ENCODE measurements around the gene RFX4.
"Not testable (repeated sequence)": the region's sequence is repeated elsewhere in the genome, so short reads cannot be mapped to it uniquely, and the experiment has no call there.

Gene RFX4

DNA sequence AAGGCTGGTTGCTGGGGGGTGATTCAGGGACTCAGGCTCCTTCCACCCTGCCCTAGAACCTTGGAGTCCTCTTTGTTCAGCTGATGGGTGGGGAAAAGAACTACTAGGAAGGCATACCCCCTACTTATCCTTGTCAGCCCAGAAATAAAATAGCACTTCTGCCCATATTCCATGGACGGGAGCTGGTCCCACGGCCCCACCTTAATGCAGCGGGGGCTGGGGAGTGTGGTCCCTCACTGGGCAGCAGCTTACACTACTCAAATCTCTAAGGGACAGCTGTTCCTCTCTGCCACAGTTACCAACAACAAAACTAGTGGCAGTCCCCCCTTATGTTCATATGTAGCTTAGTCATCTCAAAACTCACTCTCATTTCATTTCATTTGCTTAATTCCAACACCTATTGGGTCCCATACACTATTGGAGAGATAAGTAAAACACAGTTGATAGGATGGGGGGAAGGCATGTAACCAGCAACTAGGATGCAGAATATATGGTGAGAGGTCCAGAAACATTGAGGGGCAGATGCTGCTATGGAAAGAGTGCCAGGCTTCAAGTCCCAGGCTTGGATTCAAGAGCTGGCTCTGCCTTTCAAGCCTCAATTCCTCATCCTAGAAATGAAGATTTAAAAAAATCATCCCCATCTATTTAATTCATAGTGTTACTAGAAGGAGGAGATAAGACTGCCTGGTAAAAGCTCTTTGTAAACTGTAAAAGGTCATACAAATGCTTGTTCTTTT is 107.9 kb downstream of the RFX4 start:
- no peak for DNase-seq (ENCODE audit: low read depth in 3 of 3)

DNA sequence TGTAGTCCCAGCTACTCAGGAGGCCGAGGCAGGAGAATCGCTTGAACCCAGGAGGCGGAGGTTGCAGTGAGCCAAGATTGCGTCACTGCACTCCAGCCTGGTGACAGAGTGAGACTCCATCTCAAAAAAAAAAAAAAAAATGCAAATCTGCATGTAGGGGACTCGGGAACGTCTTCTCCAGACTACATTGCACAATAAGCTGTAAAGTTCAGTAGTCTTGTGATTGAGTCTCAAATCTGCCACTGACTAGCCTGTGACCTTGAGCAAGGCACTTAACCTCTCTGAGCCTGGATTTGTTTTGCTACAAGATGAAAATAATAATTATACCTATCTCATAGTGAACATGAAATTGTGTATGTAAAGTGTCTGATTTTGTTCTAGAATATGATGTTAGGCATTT is 109.2 kb downstream of the RFX4 start:
- DNase-seq (ENCODE audit: low read depth in 3 of 3) = not testable (repeated sequence)

DNA sequence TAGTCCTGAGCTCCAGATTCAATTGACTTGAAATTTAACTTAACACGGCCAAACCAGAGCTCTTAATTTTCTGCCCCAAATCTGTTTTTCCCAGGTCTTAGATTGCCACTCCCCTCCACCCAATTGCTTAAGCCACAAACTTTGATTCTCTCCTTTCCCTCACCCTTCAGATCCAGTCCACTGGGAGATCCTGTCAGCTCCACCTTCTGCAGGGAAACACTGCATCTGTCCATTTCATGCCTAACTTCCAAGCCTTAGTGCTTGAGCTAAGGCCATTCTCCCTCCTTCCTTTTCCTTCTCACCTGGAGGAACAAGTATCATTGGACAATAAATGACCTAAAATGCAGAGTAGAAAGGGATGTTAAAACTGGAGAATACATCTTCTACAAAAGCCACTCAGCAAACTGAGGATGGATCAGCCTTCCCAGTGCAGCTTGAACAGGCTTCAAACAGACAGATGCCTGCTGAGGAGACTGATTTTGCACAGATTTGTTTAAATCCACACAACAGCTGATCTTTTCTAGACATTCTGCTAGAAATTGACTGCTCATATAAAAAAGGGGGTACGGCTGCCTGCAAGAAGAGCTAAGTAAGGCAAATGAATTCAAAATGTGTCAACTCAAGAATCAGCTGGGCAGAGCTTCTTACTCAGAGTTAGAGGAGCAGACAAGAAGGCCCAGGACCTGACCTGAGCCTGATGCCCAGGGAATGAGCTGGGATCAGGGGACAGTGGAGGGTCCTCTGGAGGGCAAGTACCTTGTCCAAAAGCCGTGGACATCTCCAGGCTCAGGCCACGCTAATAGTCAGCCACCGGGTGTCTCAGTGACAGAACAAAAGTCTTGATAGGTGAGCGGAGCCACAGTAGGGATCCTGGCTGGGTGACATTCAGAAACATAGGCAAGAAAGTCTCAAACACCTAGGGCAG is 110.4 kb downstream of the RFX4 start:
- DNase-seq (ENCODE audit: low read depth in 3 of 3) = no peak

DNA sequence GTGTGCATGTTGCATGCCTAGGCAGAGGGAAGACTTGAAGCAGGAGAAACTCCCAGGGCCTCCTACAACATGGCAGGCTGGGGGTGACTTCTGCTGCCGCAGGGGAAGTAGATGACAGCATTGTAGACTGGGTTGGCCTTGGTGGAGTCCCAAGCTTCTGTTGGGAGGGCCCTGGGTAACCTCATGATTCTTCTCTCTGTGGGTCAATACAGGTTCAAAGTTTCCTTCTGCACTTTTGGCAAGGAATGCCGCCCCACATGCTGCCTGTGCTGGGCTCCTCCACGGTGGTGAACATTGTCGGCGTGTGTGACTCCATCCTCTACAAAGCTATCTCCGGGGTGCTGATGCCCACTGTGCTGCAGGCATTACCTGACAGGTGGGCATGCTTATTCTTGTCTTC is 113.3 kb downstream of the RFX4 start:
- no peak for DNase-seq (ENCODE audit: low read depth in 3 of 3)

DNA sequence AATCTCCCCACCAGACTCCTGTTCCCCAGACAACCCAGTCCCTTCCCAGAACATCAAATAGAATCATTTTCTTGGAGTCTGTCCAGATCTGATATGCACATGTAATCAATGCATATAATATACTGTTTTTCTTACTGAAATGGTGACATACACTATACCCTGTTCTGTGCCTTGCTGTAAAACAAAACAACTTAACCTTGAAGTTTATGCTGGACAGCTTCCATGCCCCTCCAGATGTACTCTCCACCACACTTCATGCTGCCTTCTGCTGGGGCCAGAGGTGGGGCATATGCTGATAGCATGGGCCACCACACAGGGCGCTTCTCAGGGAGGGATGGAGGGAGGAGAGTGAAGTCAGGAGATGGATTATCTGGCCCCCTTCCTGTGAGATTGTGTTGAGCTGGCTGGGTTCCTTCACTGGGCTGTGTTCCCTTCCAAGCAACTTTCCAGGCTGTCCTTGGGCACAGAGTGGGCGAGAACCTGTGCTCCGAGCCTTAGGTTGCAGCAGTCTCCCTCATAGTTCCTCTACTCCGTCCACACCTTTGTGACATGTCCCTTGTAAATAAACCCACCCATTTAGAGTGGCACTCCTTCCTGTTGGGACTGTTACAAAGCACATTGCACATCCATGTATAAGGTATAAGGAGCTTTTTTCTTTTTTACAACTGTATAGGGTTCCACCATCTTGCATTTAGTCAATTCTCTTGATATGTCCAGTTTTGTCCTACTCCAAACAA is 114.0 kb downstream of the RFX4 start:
- DNase-seq (ENCODE audit: low read depth in 3 of 3) = no peak

DNA sequence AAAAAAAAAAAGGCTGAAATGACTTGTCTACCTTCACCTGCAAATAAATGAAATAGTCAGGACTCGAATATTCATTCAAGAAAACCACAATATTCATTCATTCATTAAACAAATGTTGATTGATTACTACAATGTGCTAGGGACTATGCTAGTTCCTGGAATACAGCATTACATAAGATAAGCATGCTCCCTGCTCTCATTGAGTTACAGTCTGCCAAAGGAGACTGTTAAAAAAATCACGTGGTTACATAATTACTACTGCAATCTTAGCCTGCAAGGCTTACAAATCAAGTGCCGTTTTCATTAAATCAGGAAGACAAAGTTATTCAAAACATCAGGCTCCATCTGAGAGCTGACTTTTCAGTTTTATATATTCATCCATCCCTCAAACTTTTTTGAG is 121.3 kb downstream of the RFX4 start:
- DNase-seq (ENCODE audit: low read depth in 3 of 3) = no peak

DNA sequence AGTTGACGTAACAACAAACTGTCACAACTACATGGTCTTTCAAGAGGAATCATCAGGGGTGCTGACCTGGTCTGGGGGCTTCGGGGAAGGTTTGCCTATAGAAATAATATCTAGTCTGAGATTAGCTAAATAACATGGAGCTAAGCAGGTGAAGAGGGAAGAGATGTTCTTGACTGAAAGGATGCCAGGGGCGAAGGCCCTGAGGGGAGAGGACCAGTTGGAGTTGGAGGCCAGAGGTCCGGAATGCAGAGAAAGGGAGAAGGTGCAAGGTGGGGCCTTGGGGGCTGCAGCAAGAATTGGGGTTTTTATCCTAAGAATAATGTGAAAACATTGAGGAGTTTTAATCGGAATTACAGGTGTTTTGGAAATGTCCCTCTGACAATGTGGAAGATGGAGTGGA is 123.2 kb downstream of the RFX4 start:
- DNase-seq (ENCODE audit: low read depth in 3 of 3) = no peak

DNA sequence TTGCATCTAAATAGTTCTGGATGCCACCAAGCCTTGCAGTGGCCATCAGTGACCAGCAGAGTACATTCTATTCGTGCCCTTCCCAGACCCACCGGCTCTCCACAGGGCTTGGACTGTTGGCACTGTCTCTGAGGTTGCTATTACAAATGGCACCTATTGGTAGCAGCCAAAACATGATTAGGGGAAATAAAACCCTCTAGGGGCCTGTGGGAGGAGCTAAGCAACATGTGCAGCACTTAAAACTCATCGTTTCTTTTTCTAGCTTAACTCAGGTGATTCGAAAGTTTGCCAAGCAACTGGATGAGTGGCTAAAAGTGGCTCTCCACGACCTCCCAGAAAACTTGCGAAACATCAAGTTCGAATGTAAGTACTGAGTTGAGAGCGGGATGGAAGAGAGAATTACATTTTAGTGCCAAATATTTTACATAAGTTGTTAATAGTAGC is 126.3 kb downstream of the RFX4 start:
- DNase-seq (ENCODE audit: low read depth in 3 of 3) = no peak

DNA sequence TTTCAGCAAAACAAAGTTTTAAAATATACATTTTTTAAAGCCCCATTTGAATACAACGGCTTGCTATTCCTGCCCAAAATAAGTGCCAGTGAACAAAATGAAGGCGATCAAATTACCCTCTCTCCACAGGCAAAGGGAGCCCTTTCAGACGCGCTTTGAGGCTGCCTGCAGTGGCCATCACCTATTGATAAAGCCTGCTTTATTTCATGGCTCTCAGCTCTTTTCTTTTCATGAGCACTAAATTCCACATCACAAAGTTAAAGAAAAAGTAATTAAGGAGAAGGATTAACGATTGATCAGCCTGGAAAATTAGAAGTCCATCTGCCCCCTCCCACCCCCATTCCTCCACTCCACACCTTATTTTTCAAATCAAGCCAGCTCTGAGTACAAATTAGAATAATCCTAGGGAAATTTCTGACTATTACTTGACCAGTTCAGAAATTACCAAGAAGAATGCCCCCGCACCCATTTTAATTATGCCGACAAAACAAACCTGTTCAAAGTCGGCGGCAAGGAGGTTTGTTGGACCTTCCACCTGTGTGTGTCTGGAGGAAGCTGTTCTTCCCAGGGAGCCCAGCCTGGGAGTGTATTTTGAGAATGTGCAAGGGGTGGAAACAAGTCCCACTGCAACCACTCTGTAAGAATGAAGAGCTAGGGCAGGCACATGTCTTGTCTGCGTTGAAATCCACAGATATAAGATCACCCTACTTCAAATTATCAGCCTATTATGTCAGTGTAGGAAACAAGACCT is 127.5 kb downstream of the RFX4 start:
- DNase-seq (ENCODE audit: low read depth in 3 of 3) = no peak

DNA sequence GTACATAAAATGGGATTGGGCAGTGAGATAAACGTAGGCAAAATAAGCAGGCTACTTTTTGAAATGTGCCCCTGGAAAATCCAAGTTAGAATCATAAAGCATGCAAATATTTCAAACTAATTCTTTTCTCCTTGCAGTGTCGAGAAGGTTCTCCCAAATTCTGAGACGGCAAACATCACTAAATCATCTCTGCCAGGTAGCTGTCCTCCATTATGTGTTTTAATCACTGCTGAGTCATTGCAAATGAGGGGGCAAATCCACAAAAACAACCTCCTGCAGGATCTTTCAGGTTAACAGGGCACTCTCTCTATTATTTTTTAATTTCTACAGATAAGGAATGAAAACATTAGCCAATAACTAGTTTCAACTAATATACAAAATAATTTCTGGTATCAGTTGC is 128.5 kb downstream of the RFX4 start:
- DNase-seq (ENCODE audit: low read depth in 3 of 3) = no peak

DNA sequence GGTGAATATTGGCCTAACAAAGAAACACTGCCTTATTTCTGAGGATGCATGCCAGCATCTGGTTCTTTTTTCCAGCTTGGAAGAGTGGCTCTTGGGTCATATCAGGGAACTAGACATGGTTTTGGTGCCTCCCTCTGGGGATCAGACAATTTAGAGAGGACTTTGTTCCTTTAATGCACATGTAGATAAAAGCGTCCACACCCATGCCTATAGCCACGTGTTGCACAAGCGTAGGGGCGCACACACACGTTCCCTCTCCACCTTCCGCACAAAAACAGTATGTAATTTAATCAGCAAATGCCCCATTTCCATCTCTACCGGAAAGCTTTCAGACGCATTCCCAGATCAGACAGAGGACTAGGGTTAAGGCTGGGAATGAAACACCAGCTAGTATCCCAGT is 130.0 kb downstream of the RFX4 start:
- DNase-seq (ENCODE audit: low read depth in 3 of 3) = no peak

DNA sequence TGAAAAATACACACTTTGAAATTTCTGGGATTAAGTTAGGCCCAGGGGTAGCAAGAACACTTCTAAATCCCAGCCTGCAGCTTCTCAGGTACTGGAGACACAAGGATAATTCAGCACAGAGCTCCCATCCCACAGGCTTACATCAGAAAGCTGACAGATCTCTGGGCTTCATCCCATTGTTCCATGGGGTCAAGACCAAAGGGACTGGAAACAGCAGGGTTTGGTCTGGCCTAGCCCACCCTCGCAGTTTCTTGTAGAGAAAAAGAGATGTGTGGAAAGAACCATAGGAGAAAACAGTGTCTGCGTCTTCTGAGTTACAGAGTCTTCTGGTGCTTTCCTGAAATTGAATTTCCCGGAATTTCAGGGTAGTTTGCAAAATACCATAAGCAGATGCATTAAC is 132.1 kb downstream of the RFX4 start:
- DNase-seq (ENCODE audit: low read depth in 3 of 3) = no peak

DNA sequence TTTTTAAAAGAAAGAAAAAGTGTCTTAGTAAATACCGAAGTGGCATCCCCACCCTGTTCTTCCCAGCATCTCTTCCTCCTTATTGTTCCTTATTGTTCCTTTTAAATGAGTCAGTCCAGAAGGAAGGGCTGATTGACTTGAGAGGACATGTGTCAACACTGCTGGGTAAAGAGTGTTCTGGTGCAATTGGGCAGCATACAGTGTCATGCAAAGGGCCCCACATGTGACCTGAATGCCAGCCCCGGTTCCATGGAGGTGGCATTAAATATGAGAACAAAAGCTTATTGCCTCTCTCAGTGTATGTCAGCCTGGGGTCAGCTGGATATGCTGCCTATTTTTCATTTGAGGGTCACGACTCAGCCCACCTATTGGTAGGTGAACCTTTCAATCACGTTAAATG is 132.8 kb downstream of the RFX4 start:
- no peak for DNase-seq (ENCODE audit: low read depth in 3 of 3)

DNA sequence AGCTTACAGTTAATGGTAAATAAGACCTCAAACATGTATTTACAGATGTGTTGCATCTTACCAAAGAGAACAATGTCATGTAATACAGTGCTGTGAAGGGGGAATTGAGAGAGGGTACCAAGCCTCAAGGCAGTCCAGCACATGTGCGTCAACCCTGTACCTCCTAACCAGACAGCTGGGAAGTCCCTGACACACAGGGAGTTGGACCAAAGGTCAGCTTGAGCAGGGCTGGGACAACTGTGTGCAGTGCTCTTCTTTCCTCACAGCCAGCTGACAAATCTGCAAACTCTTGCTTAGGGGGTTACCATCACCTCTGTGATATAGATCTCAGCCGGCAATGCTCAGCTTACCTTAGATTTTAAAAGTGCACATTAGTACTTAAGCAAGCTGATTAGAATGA is 134.9 kb downstream of the RFX4 start:
- DNase-seq (ENCODE audit: low read depth in 3 of 3) = no peak

DNA sequence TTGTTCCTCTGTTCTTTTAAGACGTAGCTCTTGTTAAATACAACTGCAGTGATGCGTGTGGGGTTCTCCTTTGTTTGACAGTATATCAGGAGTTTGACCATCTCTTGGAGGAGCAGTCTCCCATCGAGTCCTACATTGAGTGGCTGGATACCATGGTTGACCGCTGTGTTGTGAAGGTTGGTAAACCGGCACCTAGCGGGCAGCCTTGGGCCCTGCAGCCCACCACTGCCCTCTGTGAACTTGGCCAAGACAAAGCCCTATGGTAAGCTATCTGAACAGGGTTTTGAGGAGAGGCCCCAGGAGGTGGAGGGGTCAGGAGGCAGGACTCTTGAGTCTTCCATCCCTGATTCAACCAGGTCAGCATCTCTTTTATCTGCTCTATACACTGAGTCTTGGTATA is 137.1 kb downstream of the RFX4 start:
- no peak for DNase-seq (ENCODE audit: low read depth in 3 of 3)

DNA sequence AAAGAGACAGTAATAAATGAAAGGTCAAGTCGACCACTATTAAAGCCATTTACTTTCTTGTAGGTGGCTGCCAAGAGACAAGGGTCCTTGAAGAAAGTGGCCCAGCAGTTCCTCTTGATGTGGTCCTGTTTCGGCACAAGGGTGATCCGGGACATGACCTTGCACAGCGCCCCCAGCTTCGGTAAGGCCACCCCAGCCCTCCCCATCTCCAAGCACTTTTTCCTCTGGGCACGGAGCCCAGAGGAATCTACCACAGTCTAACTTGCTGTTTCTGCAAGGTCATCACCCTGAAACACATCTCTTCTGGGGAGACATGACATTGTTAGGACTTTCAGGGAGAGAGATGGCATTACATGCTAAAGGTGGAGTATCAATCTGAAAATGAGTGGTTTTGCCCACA is 137.9 kb downstream of the RFX4 start:
- no peak for DNase-seq (ENCODE audit: low read depth in 3 of 3)

DNA sequence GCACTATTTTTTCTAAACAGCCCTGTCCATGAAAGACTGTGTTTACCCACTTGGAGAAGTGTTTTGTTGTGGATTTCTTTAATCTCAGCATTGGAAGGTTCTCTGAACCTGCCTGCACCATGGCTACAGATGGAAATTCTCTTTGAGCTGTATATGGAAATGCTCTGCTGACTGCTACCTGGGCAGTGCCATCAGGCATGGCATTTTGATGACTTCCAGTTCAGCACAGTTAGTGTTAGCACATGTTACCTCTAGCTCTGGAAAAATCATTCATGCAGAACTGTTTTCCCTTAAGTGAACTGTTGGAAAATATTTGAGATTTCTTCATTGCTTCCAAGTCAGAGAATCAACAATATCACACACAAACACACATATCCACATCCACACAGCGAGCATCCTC is 139.1 kb downstream of the RFX4 start:
- DNase-seq (ENCODE audit: low read depth in 3 of 3) = no peak

DNA sequence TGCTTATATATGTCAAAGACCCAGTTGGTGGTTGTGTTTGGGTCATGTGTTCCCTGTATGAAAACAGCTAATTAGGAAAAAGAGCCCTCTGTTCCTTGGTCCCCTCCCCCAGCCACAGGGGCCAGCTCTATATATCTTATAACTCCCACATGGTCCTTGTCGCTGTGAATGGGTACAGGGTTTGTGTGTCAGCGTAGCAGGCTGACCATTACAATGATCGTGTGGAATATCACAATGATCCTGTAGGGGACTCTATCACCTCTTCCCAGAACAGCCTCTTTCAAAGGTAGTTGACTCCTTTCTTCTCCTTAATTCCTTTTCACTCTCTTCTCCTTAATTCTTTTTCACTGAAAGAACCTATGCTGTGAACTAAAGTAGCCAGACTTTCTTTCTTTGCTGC is 140.0 kb downstream of the RFX4 start:
- no peak for DNase-seq (ENCODE audit: low read depth in 3 of 3)

DNA sequence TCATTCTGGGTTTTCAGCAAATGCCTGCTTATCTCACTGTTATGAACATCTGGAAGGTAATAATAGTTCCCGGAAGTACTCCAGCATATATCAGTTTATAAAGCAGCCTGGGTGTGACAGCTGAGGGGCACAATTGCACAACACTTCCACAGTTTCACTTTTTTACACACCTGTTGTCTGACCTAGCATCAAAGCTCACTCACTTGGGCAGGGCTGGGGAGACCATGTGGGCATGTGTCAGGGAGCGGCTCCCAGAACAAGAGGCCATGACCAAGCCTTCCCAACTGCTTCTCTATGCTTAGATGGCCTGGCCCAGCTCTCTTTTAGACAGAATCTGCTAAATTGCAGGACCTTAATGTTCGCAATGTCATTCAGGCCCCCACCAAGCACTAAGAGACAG is 140.6 kb downstream of the RFX4 start:
- DNase-seq (ENCODE audit: low read depth in 3 of 3) = no peak

DNA sequence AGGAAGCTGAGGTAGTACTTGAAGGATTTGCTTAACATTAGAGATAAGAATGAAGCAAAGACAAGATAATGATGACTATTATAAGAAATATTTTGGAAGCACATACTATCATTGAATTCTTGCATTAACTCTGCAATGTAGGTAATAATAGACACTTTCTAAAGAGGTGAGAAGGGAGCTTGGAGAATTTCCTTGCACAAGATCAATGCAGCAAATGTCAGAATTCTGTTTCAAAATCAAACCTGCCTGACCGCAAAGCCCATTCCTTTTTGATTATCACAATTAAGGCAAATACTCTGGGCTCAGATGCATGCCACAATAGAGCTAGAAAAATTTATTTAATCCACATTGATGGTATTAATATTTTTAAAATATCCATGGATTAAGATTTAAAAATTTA is 141.3 kb downstream of the RFX4 start:
- DNase-seq (ENCODE audit: low read depth in 3 of 3) = no peak

DNA sequence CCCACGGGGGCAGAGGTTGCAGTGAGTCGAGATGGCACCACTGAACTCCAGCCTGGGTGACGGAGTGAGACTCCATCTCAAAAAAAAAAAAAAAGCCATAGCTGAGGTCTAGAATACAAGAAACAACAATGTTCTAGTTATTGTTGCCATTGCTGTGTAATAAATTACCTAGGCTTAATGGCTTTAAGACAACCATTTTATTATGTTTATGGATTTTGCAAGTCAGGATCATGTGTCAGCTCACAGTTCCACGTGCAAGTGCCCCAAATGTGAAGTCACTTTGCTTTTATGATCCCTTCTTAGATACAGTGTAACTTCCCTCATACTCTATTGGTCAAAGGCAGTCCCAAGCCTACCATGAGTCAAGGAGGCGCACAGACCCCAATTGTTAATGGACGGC is 142.1 kb downstream of the RFX4 start:
- no peak for DNase-seq (ENCODE audit: low read depth in 3 of 3)

Measured in stimulated activated CD4-positive, alpha-beta T cell treated with anti-CD3 and anti-CD28 coated beads, TNF-alpha, amount 100 ng/mL, for 4 hours (primary cell).